WTC11 (cell line): Measurements from ENCODE around the gene SHC2. TPM values are rescaled to one million over a fixed set of nuclear protein-coding genes. Genes with fewer than 3 reads are reported as not detected.

Source experiments
- ATAC-seq: fragments of 200-7000 bp; cut with Tn5 transposase; 2 replicates; pipeline ENCODE4 v1.10.0; 2021; ENCODE audit warnings: mild to moderate bottlenecking, moderate library complexity
- CTCF ChIA-PET: fragments of 300-600 bp; sonication (Branson Sonifier 250); formaldehyde crosslinking; loops from one replicate; lab custom pipeline; 2021; ENCODE audit warnings: antibody characterized with exemption; lab: Charles Lee
- POLR2A ChIA-PET: fragments of 350-600 bp; sonication (Branson Sonifier 250); formaldehyde crosslinking; loops from one replicate; lab custom pipeline; 2021; ENCODE audit warnings: antibody characterized with exemption; lab: Charles Lee
- DNase-seq: peaks from one replicate; pipeline ENCODE4 v3.0.0; 2021; ENCODE audit warnings: low spot score
- H3K27ac Mint-ChIP-seq: 2 replicates; pipeline ENCODE4 v1.8.0; 2021; ENCODE audit warnings: mixed read lengths
- H3K27me3 Mint-ChIP-seq: 2 replicates; pipeline ENCODE4 v1.8.0; 2021; ENCODE audit warnings: low read depth, mild to moderate bottlenecking, moderate library complexity, mixed read lengths
- H3K36me3 Mint-ChIP-seq: 2 replicates; pipeline ENCODE4 v1.8.0; 2021; ENCODE audit warnings: mixed read lengths
- H3K4me1 Mint-ChIP-seq: 2 replicates; pipeline ENCODE4 v1.8.0; 2022; ENCODE audit warnings: mixed read lengths
- H3K4me3 Mint-ChIP-seq: 2 replicates; pipeline ENCODE4 v1.8.0; 2021; ENCODE audit warnings: mild to moderate bottlenecking, moderate library complexity, mixed read lengths
- H3K9me3 Mint-ChIP-seq: 2 replicates; pipeline ENCODE4 v1.8.0; 2021; ENCODE audit warnings: mixed read lengths
- CDX4 ChIP-seq: fragments of 250-450 bp; sonication (Bioruptor Pico); IDR thresholded peaks from 2 replicates; pipeline ENCODE4 v1.9.0; 2021; ENCODE audit warnings: moderate library complexity, mild to moderate bottlenecking, inconsistent platforms, borderline replicate concordance
- ELF4 ChIP-seq: sonication (generic); formaldehyde crosslinking; IDR thresholded peaks from 2 replicates; pipeline ENCODE4 v1.8.1; 2022; ENCODE audit warnings: low read depth, mild to moderate bottlenecking, moderate library complexity, missing genetic modification reagents
- EMX1 ChIP-seq: fragments of 250-450 bp; sonication (Bioruptor Pico); IDR thresholded peaks from 2 replicates; pipeline ENCODE4 v1.8.0; 2021; ENCODE audit warnings: mild to moderate bottlenecking
- ERG ChIP-seq: fragments of 250-450 bp; sonication (Bioruptor Pico); IDR thresholded peaks from 2 replicates; pipeline ENCODE4 v1.8.0; 2021; ENCODE audit warnings: mild to moderate bottlenecking
- GABPB1 ChIP-seq: sonication (generic); formaldehyde crosslinking; IDR thresholded peaks from 2 replicates; pipeline ENCODE4 v1.8.1; 2023; ENCODE audit warnings: mild to moderate bottlenecking, missing genetic modification reagents
- JAZF1 ChIP-seq: fragments of 250-450 bp; sonication (Bioruptor Pico); IDR thresholded peaks from 2 replicates; pipeline ENCODE4 v1.9.0; 2021; ENCODE audit warnings: moderate library complexity, mild to moderate bottlenecking, inconsistent platforms
- MYBL2 ChIP-seq: sonication (generic); formaldehyde crosslinking; IDR thresholded peaks from 2 replicates; pipeline ENCODE4 v1.8.1; 2023; ENCODE audit warnings: mild to moderate bottlenecking, moderate library complexity, missing genetic modification reagents
- NR1H2 ChIP-seq: sonication (generic); formaldehyde crosslinking; IDR thresholded peaks from 2 replicates; pipeline ENCODE4 v1.9.0; 2021; ENCODE audit warnings: mild to moderate bottlenecking, moderate library complexity, missing genetic modification reagents
- OVOL2 ChIP-seq: fragments of 250-450 bp; sonication (Bioruptor Pico); IDR thresholded peaks from 2 replicates; pipeline ENCODE4 v1.9.0; 2021; ENCODE audit warnings: mild to moderate bottlenecking, borderline replicate concordance
- SOX15 ChIP-seq: fragments of 250-450 bp; sonication (Bioruptor Pico); IDR thresholded peaks from 2 replicates; pipeline ENCODE4 v1.9.0; 2021; ENCODE audit warnings: mild to moderate bottlenecking
- USF1 ChIP-seq: sonication (generic); formaldehyde crosslinking; IDR thresholded peaks from 2 replicates; pipeline ENCODE4 v1.8.0; 2022; ENCODE audit warnings: mild to moderate bottlenecking, missing genetic modification reagents
- ZMAT4 ChIP-seq: fragments of 250-450 bp; sonication (Bioruptor Pico); IDR thresholded peaks from 2 replicates; pipeline ENCODE4 v1.9.0; 2021; ENCODE audit warnings: mild to moderate bottlenecking
- ZNF138 ChIP-seq: sonication (generic); formaldehyde crosslinking; conservative IDR thresholded peaks from 2 replicates; pipeline ENCODE4 v1.8.1; 2022; ENCODE audit warnings: mild to moderate bottlenecking, moderate library complexity, missing genetic modification reagents
- ZNF219 ChIP-seq: sonication (generic); formaldehyde crosslinking; IDR thresholded peaks from 2 replicates; pipeline ENCODE4 v1.8.0; 2023; ENCODE audit warnings: missing genetic modification reagents, mild to moderate bottlenecking, borderline replicate concordance
- ZNF263 ChIP-seq: sonication (generic); formaldehyde crosslinking; IDR thresholded peaks from 2 replicates; pipeline ENCODE4 v1.8.1; 2022; ENCODE audit warnings: low read depth, mild to moderate bottlenecking, moderate library complexity, missing genetic modification reagents
- ZNF396 ChIP-seq: fragments of 250-450 bp; sonication (Bioruptor Pico); IDR thresholded peaks from 2 replicates; pipeline ENCODE4 v1.8.0; 2021; ENCODE audit warnings: mild to moderate bottlenecking, moderate library complexity, borderline replicate concordance
- ZNF671 ChIP-seq: fragments of 250-450 bp; sonication (Bioruptor Pico); IDR thresholded peaks from 2 replicates; pipeline ENCODE4 v1.8.0; 2021; ENCODE audit warnings: mild to moderate bottlenecking
- total RNA-seq: library from RNA; stranded (reverse); gene quantifications from 3 replicates; pipeline ENCODE4 v1.2.3, GENCODE V29; 2021
- TF ChIP-seq, protein P1 (sequence below): sonication (generic); formaldehyde crosslinking; IDR thresholded peaks from 2 replicates; pipeline ENCODE4 v1.8.1; 2023; ENCODE audit warnings: mild to moderate bottlenecking, missing genetic modification reagents
- TF ChIP-seq, protein P2 (sequence below): sonication (generic); formaldehyde crosslinking; IDR thresholded peaks from 2 replicates; pipeline ENCODE4 v1.8.0; 2022; ENCODE audit warnings: mild to moderate bottlenecking, missing genetic modification reagents
- TF ChIP-seq, protein P3 (sequence below): sonication (generic); formaldehyde crosslinking; IDR thresholded peaks from 2 replicates; pipeline ENCODE4 v1.8.1; 2022; ENCODE audit warnings: low read depth, mild to moderate bottlenecking, moderate library complexity, missing genetic modification reagents, borderline replicate concordance
- TF ChIP-seq, protein P4 (sequence below): sonication (generic); formaldehyde crosslinking; IDR thresholded peaks from 2 replicates; pipeline ENCODE4 v1.8.1; 2023; ENCODE audit warnings: mild to moderate bottlenecking, moderate library complexity, missing genetic modification reagents

The SHC2 gene
- total RNA-seq, 1 experiment from 2014 or later = 8.4 TPM

- ChIA-PET CTCF (interaction anchor here (1.4 kb wide), 1 partner anchor 135 kb away, joined by 4 read pairs; no protein-coding TSS in a partner anchor), POLR2A (interaction anchor here (0.5 kb wide), 1 partner anchor 94 kb away, joined by 9 read pairs; no protein-coding TSS in a partner anchor)
- ATAC-seq (no peak), DNase-seq (no peak)
- Mint-ChIP-seq H3K27me3 (peaks cover 6% of the 10 kb centered on the region), H3K4me3 (no peak overlapping the region), H3K27ac (peak overlapping the region; percentile 53)
- TF ChIP-seq ELF4 (CRISPR knock-in tag) (no peak), ERG (CRISPR knock-in tag) (no peak), ZNF219 (CRISPR knock-in tag) (no peak), ZNF671 (no peak), GABPB1 (CRISPR knock-in tag) (no peak), JAZF1 (no peak)
- TF ChIP-seq, all 79 proteins: peak for 0
- peaks cover 2% of the 10 kb centered on the region; the same call in 1 of the 2 replicates for H3K36me3 Mint-ChIP-seq
- peaks cover 8% of the 10 kb centered on the region for H3K9me3 Mint-ChIP-seq
- H3K4me1 Mint-ChIP-seq = no peaks in the 10 kb centered on the region; the same call in 1 of the 2 replicates
Observed at GRCh38 chr19:376111-376470, 84.7 kb downstream of the SHC2 start.

DNA sequence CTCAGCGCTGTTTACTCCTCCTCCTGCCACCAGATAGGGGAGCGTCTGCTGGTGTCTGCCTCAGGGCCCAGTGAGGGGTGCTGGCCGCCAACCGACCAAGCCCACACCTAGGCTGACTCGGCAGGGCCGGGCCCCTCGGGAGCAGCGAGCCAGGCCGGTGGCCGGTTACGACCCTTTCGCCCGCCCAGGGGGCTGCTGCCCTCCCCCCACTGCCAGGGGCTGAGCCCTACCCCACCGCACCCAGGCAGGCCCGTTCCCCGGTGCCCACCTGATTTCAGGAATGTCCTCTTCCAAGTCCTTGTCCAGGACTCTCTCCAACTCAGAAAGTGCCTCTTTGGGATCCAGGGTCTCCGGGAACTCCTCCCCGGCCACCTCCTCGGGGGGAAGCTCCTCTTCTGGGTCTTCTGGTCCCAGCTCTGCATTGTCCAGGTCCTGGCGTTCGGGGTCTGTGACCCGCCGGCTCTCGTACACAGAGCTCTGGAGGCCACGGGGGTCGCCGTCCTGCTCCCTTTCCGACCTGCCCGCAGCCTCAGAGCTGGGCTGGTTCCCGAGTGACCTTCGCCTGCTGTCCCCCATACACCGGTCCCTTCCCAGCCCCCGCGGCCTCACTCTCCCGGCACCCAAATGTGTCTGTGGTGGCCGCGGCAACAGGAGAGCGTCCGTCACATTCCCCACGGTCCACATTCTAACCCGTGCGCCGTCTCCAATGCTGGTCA is 85.3 kb downstream of the SHC2 start:
- ChIA-PET CTCF (interaction anchor here (0.7 to 1.7 kb wide), 3 partner anchors 131 to 135 kb away, joined by 3 to 4 read pairs (median 4); no protein-coding TSS in a partner anchor), POLR2A (no interaction called here)
- peak; percentile 15; the same call in 1 of the 2 replicates for ATAC-seq
- H3K27ac Mint-ChIP-seq = peak overlapping the region; percentile 53
- H3K4me1 Mint-ChIP-seq = no peaks in the 10 kb centered on the region; the same call in 1 of the 2 replicates
- H3K9me3 Mint-ChIP-seq = peaks cover 6% of the 10 kb centered on the region
- no peak for DNase-seq
- TF ChIP-seq SOX15 (CRISPR knock-in tag) (no peak), MYBL2 (CRISPR knock-in tag) (no peak), CDX4 (no peak), USF1 (no peak), NR1H2 (CRISPR knock-in tag) (no peak), ZMAT4 (CRISPR knock-in tag) (no peak), ZNF263 (CRISPR knock-in tag) (no peak), ZNF396 (no peak), EMX1 (CRISPR knock-in tag) (no peak), OVOL2 (CRISPR knock-in tag) (no peak), ZNF138 (CRISPR knock-in tag) (no peak), GABPB1 (CRISPR knock-in tag) (no peak)
- TF ChIP-seq, protein P1, sequence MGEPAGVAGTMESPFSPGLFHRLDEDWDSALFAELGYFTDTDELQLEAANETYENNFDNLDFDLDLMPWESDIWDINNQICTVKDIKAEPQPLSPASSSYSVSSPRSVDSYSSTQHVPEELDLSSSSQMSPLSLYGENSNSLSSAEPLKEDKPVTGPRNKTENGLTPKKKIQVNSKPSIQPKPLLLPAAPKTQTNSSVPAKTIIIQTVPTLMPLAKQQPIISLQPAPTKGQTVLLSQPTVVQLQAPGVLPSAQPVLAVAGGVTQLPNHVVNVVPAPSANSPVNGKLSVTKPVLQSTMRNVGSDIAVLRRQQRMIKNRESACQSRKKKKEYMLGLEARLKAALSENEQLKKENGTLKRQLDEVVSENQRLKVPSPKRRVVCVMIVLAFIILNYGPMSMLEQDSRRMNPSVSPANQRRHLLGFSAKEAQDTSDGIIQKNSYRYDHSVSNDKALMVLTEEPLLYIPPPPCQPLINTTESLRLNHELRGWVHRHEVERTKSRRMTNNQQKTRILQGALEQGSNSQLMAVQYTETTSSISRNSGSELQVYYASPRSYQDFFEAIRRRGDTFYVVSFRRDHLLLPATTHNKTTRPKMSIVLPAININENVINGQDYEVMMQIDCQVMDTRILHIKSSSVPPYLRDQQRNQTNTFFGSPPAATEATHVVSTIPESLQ (CRISPR knock-in tag) = no peak
- TF ChIP-seq, protein P2, sequence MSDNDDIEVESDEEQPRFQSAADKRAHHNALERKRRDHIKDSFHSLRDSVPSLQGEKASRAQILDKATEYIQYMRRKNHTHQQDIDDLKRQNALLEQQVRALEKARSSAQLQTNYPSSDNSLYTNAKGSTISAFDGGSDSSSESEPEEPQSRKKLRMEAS = no peak
- TF ChIP-seq, protein P3, sequence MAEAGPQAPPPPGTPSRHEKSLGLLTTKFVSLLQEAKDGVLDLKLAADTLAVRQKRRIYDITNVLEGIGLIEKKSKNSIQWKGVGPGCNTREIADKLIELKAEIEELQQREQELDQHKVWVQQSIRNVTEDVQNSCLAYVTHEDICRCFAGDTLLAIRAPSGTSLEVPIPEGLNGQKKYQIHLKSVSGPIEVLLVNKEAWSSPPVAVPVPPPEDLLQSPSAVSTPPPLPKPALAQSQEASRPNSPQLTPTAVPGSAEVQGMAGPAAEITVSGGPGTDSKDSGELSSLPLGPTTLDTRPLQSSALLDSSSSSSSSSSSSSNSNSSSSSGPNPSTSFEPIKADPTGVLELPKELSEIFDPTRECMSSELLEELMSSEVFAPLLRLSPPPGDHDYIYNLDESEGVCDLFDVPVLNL (CRISPR knock-in tag) = no peak
- TF ChIP-seq, protein P4, sequence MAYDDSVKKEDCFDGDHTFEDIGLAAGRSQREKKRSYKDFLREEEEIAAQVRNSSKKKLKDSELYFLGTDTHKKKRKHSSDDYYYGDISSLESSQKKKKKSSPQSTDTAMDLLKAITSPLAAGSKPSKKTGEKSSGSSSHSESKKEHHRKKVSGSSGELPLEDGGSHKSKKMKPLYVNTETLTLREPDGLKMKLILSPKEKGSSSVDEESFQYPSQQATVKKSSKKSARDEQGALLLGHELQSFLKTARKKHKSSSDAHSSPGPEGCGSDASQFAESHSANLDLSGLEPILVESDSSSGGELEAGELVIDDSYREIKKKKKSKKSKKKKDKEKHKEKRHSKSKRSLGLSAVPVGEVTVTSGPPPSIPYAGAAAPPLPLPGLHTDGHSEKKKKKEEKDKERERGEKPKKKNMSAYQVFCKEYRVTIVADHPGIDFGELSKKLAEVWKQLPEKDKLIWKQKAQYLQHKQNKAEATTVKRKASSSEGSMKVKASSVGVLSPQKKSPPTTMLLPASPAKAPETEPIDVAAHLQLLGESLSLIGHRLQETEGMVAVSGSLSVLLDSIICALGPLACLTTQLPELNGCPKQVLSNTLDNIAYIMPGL (CRISPR knock-in tag) = no peak
- peaks cover 1% of the 10 kb centered on the region; the same call in 1 of the 2 replicates for H3K36me3 Mint-ChIP-seq
- peaks cover 6% of the 10 kb centered on the region for H3K27me3 Mint-ChIP-seq
- no peak overlapping the region for H3K4me3 Mint-ChIP-seq
